GM12892 (cell line): ENCODE data around the gene ATXN1.

Source experiments
- POLR2A ChIP-seq: IDR thresholded peaks from 2 replicates; pipeline ENCODE4 v1.6.1; 2011; ENCODE audit warnings: low read depth, low read length, control low read depth
- POLR2AphosphoS5 ChIP-seq: IDR thresholded peaks from 2 replicates; pipeline ENCODE4 v1.6.1; 2011; ENCODE audit warnings: low read depth, low read length, control low read depth
- TAF1 ChIP-seq: IDR thresholded peaks from 2 replicates; pipeline ENCODE4 v1.6.1; 2011; ENCODE audit warnings: low read depth, mild to moderate bottlenecking, control low read depth, low read length, borderline replicate concordance

DNA sequence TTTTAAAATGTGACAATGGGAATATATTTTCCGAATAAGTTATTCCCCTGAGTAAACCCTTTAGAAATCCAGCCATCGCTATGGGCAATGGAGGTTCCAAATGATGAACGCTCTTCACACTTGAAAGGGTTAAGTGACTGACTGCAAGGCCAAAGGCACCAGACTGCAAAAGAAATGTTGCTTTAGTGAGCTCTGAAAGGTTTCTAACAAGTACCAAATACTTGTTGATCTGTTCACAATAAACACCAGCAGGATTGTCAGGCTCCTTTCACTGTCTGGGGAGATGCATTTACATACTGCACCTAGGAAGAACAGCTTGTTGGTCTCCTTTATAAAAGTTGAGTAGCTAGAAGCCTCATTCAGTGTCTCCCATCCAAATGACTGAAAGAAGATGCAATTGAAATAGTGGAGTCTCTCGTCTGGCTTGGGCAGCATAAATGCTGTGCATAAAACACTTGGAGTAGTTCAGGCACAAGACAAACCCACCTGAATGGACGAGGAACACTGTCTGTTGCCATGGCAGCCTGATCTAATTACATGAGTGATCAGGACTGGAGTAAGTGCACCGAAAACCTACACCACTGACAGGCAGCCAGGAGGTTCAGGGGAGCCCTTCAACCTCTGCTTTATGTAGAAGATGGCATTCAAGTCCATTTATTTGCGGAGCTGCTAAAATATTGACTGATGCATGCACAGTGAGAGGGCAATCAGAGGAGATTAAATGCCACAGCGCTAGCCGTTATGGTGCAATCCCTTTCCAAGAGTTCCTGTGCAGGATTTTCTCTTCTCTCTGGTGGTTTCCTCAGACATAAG lies 2.9 kb downstream of the ATXN1 start:
- no peak for TF ChIP-seq POLR2AphosphoS5
- no peak for TF ChIP-seq POLR2A
- TF ChIP-seq TAF1, result no peak
